ENCODE data around the gene KRT81. TPM values are rescaled to one million over a fixed set of nuclear protein-coding genes. Genes with fewer than 3 reads are reported as not detected.

The KRT81 gene
- total RNA-seq (2012; rRNA removed) (under 0.01 TPM in 2 replicates), polyA plus RNA-seq (2012; rRNA removed) (0.05 and 0.29 TPM in 2 replicates), Bru-seq, nascent RNA (percentile 11 among the genes with signal in this experiment), BruChase-seq, experiment 1, labeled RNA remaining after a 6-hour chase (not detected), BruChase-seq, experiment 2, labeled RNA remaining after a 2-hour chase (not detected)
- polyA plus RNA-seq (2012; cell fraction: cytosol; rRNA removed): 0.17 and 0.21 TPM in 2 replicates
- polyA plus RNA-seq (2012; cell fraction: nucleus; rRNA removed; ENCODE audit: low replicate concordance): 0.09 and 0.13 TPM in 2 replicates
- long read RNA-seq: 0 reads

GRCh38 chr12:52291267-52291935 is at the start of gene KRT81:
KRT81 (minus strand) TSS chr12:52291534; CDS start chr12:52291465, 69 bp downstream.
- no TSS peak for BruUV-seq (replicated peaks)
- no peak within 1 kb of the TSS for H3K56ac ChIP-seq (ENCODE audit: extremely low read depth, insufficient read depth, low read length)
- dilution Hi-C loops (cut with HindIII; ENCODE audit: low sequenced_read_pairs, unreplicated experiment): no loop called here
- H3K27ac ChIP-seq (ENCODE audit: insufficient read depth, low read length): no peak within 1 kb of the TSS
- WGBS, 2 experiments (ENCODE audit: extremely low coverage in 2 of 2, insufficient read length in 1 of 2): 24% methylated on average over 9 of the region's 32 CpGs; no CpG with 5 or more reads in 1 of the 2 experiments
- H4K5ac ChIP-seq (ENCODE audit: low read depth, low read length): no peak within 1 kb of the TSS
- no peaks in the 10 kb centered on the region for H4K20me1 ChIP-seq (ENCODE audit: insufficient read depth, low read length)
- H2AFZ ChIP-seq (replicated peaks; ENCODE audit: low read length, poor library complexity): no peak within 1 kb of the TSS
- H3K9me1 ChIP-seq (ENCODE audit: insufficient read depth, low read length): no peaks in the 10 kb centered on the region
- H3K14ac ChIP-seq (replicated peaks; ENCODE audit: low read depth, low read length): no peak within 1 kb of the TSS
- H3K4me3 ChIP-seq (ENCODE audit: insufficient read depth, low read depth, low read length): no peak within 1 kb of the TSS
- H2BK120ac ChIP-seq (ENCODE audit: low read depth, low read length): no peak within 1 kb of the TSS
- peaks cover 27% of the 10 kb centered on the region for H3K27me3 ChIP-seq (ENCODE audit: control insufficient read depth, insufficient read depth, low read length)
- H3K9me3 ChIP-seq (ENCODE audit: control insufficient read depth, insufficient read depth, low read length): no peaks in the 10 kb centered on the region
- CTCF ChIA-PET: interaction anchor here (2.0 kb wide), 1 partner anchor 15 kb away, joined by 5 read pairs; no protein-coding TSS in a partner anchor
- H2BK15ac ChIP-seq (ENCODE audit: low read depth, low read length): no peak within 1 kb of the TSS
- H2BK20ac ChIP-seq (ENCODE audit: low read depth, low read length): no peak within 1 kb of the TSS
- no peak within 1 kb of the TSS for H3K4me2 ChIP-seq (ENCODE audit: low read depth, low read length)
- H3K18ac ChIP-seq (ENCODE audit: low read depth, low read length): no peak within 1 kb of the TSS
- no peaks in the 10 kb centered on the region for H3K36me3 ChIP-seq (ENCODE audit: control insufficient read depth, insufficient read depth, low read length)
- in situ Hi-C loops (cut with MboI; ENCODE audit: low sequenced_read_pairs): no loop called here
- no peaks in the 10 kb centered on the region for H3K4me1 ChIP-seq (ENCODE audit: control insufficient read depth, insufficient read depth, low read length)
- TF ChIP-seq MXI1 (IDR thresholded peaks at IDR 0.05; ENCODE audit: borderline replicate concordance, low read depth, low read length) (no peak), BHLHE40 (IDR thresholded peaks at IDR 0.05; ENCODE audit: low read depth, low read length) (no peak), RFX5 (IDR thresholded peaks at IDR 0.05; ENCODE audit: low read depth, low read length) (no peak), CHD1 (IDR thresholded peaks at IDR 0.05; ENCODE audit: low read depth, low read length) (no peak), USF2 (IDR thresholded peaks at IDR 0.05; ENCODE audit: low read depth, low read length) (no peak), NFE2L2 (IDR thresholded peaks at IDR 0.05; ENCODE audit: low read depth, low read length) (no peak), CTCF (conservative IDR thresholded peaks at IDR 0.05; ENCODE audit: low read depth, low read length) (no peak), POLR2A (IDR thresholded peaks at IDR 0.05; ENCODE audit: low read depth, low read length) (no peak), MAFK (IDR thresholded peaks at IDR 0.05; ENCODE audit: low read depth, low read length) (no peak), RCOR1 (IDR thresholded peaks at IDR 0.05; ENCODE audit: insufficient replicate concordance, low read length) (no peak), FOS (IDR thresholded peaks at IDR 0.05; ENCODE audit: low read depth, low read length) (no peak), ELK1 (IDR thresholded peaks at IDR 0.05; ENCODE audit: borderline replicate concordance, low read depth, low read length) (no peak), RAD21 (IDR thresholded peaks at IDR 0.05; ENCODE audit: low read length) (no peak), SMC3 (IDR thresholded peaks at IDR 0.05; ENCODE audit: low read depth, low read length) (no peak), MAZ (IDR thresholded peaks at IDR 0.05; ENCODE audit: borderline replicate concordance, low read depth, low read length) (no peak)
- H3K4ac ChIP-seq (ENCODE audit: low read depth, low read length): no peak within 1 kb of the TSS
- intact Hi-C loops (cut with micrococcal nuclease): no loop called here
- H3K9ac ChIP-seq (ENCODE audit: low read depth, low read length): no peak within 1 kb of the TSS
- no peaks in the 10 kb centered on the region for H3K79me1 ChIP-seq (ENCODE audit: low read depth in 1 of 2, low read length in 2 of 2)
- DNase-seq (no peak), ATAC-seq (ENCODE audit: low read depth) (no peak)
- no peak within 1 kb of the TSS for H2AK5ac ChIP-seq (ENCODE audit: low read depth, low read length)
- no peak within 1 kb of the TSS for H3K23ac ChIP-seq (ENCODE audit: low read depth, low read length)
- no peak within 1 kb of the TSS for H4K8ac ChIP-seq (ENCODE audit: low read depth in 2 of 2, low read length in 2 of 2)
- H4K91ac ChIP-seq (ENCODE audit: insufficient read depth, low read depth, low read length): no peak within 1 kb of the TSS
- H2AK9ac ChIP-seq (replicated peaks; ENCODE audit: low read depth, low read length, poor library complexity): no peak within 1 kb of the TSS
- POLR2A ChIA-PET (ENCODE audit: unreplicated experiment): no interaction called here
- no peak within 1 kb of the TSS for H2BK5ac ChIP-seq (ENCODE audit: low read depth, low read length, poor library complexity, severe bottlenecking)

All from IMR-90 (cell line).